HepG2 (cell line): ENCODE results near the gene EEFSEC. TPM values are rescaled to one million over a fixed set of nuclear protein-coding genes. Genes with fewer than 3 reads are reported as not detected.

Source experiments
- ATAC-seq: fragments of 200-7000 bp; cut with Tn5 transposase; 3 replicates; pipeline ENCODE4 v1.9.1; 2020; ENCODE audit warnings: mild to moderate bottlenecking, moderate library complexity
- BruUV-seq: library from RNA; stranded (reverse); fragments of 400-500 nt; replicated peaks from 2 replicates; lab custom pipeline; 2021; lab: Mats Ljungman, UMichigan
- CTCF ChIA-PET: fragments of 300-600 bp; formaldehyde crosslinking; extraction: SDS; loops from one replicate; lab custom pipeline; 2021; ENCODE audit warnings: low total read pairs, inconsistent platforms, low intra/inter-chr PET ratio; lab: Yijun Ruan, JAX
- POLR2A ChIA-PET: fragments of 350-600 bp; sonication (Branson Sonifier 250); formaldehyde crosslinking; loops from one replicate; lab custom pipeline; 2020; ENCODE audit warnings: antibody characterized with exemption, inconsistent platforms; lab: Yijun Ruan, JAX
- DNase-seq: peaks from one replicate; pipeline ENCODE4 v3.0.0-alpha.2; 2015; ENCODE audit warnings: low spot score
- FAIRE-seq: peaks from 3 replicates; lab custom pipeline; 2011; peaks lifted over from hg19 to GRCh38; lab: Jason Lieb, UNC
- H2AFZ ChIP-seq: one replicate; pipeline ENCODE4 v1.6.1; 2011; ENCODE audit warnings: low read length, inconsistent platforms
- H3K27ac ChIP-seq: fragments of 300-600 bp; 3 replicates; pipeline ENCODE4 v1.8.0; 2011; ENCODE audit warnings: mixed run types, mild to moderate bottlenecking, mixed read lengths, low read length, inconsistent platforms; ENCODE audit not compliant: insufficient read depth; ENCODE audit errors: extremely low read length
- H3K27me3 ChIP-seq, 2 experiments: fragments of 200-600 bp in 1 of 2; 2 replicates in 1 of 2; 3 replicates in 1 of 2; pipeline versions ENCODE4 v1.6.0 to v1.8.0; 2011; ENCODE audit warnings: low read length in 2 of 2, mild to moderate bottlenecking in 2 of 2, moderate library complexity in 2 of 2, inconsistent platforms in 1 of 2; ENCODE audit not compliant: insufficient read depth in 2 of 2, control insufficient read depth in 1 of 2
- H3K36me3 ChIP-seq, 2 experiments: fragments of 200-600 bp in 1 of 2; replicated peaks in 1 of 2; 2 replicates in 1 of 2; 3 replicates in 1 of 2; pipeline versions ENCODE4 v1.5.1 to v1.8.0; 2011; ENCODE audit warnings: low read length in 2 of 2, inconsistent platforms in 1 of 2; ENCODE audit not compliant: insufficient read depth in 2 of 2, control insufficient read depth in 1 of 2
- H3K4me1 ChIP-seq: 2 replicates; pipeline ENCODE4 v1.5.1; 2012; ENCODE audit warnings: low read length, inconsistent platforms; ENCODE audit not compliant: insufficient read depth
- H3K4me2 ChIP-seq: 2 replicates; pipeline ENCODE4 v1.6.0; 2011; ENCODE audit warnings: low read depth, low read length, inconsistent platforms
- H3K4me3 ChIP-seq, 3 experiments: fragments of 200-600 bp in 1 of 3; sonication (generic), shearing (Covaris generic) in 1 of 3; replicated peaks in 1 of 3; 2 replicates each; pipeline ENCODE4 v1.5.1; 2011 to 2016; ENCODE audit warnings: low read length in 3 of 3, inconsistent platforms in 2 of 3, low read depth in 2 of 3, mild to moderate bottlenecking in 2 of 3, control low read depth in 1 of 3, mixed read lengths in 1 of 3; ENCODE audit not compliant: insufficient read depth in 1 of 3
- H3K79me2 ChIP-seq: one replicate; pipeline ENCODE4 v1.6.1; 2011; ENCODE audit warnings: low read length, inconsistent platforms; ENCODE audit not compliant: insufficient read depth
- H3K9ac ChIP-seq: 2 replicates; pipeline ENCODE4 v1.6.0; 2011; ENCODE audit warnings: mild to moderate bottlenecking, low read depth, low read length, inconsistent platforms; ENCODE audit not compliant: insufficient read depth
- H3K9me3 ChIP-seq: 2 replicates; pipeline ENCODE4 v1.5.1; 2012; ENCODE audit warnings: mild to moderate bottlenecking, low read length
- H4K20me1 ChIP-seq: 2 replicates; pipeline ENCODE4 v1.6.0; 2011; ENCODE audit warnings: inconsistent platforms, mild to moderate bottlenecking, low read length, moderate library complexity; ENCODE audit not compliant: insufficient read depth
- ARNT2 ChIP-seq: sonication (generic); formaldehyde crosslinking; IDR thresholded peaks from 2 replicates; pipeline ENCODE4 v1.8.0; 2022; ENCODE audit warnings: mild to moderate bottlenecking, low read depth, missing genetic modification reagents, moderate library complexity
- ATM ChIP-seq: fragments of 450-650 bp; IDR thresholded peaks from 2 replicates; pipeline ENCODE4 v1.7.1; 2017; ENCODE audit warnings: mild to moderate bottlenecking, borderline replicate concordance
- KDM5A ChIP-seq: fragments of 200-600 bp; sonication (generic); IDR thresholded peaks from 2 replicates; pipeline ENCODE4 v1.7.0; 2018; ENCODE audit warnings: antibody characterized with exemption, mild to moderate bottlenecking, low read length, borderline replicate concordance
- NFRKB ChIP-seq: fragments of 450-650 bp; IDR thresholded peaks from 2 replicates; pipeline ENCODE4 v1.6.1; 2017
- POGZ ChIP-seq: sonication (generic); formaldehyde crosslinking; IDR thresholded peaks from 2 replicates; pipeline ENCODE4 v1.4.0; 2020; ENCODE audit warnings: mild to moderate bottlenecking, missing genetic modification reagents
- RBAK ChIP-seq: sonication (generic); formaldehyde crosslinking; IDR thresholded peaks from 2 replicates; pipeline ENCODE4 v1.5.1; 2020; ENCODE audit warnings: mild to moderate bottlenecking, missing genetic modification reagents
- TBX2 ChIP-seq: sonication (generic); formaldehyde crosslinking; IDR thresholded peaks from 2 replicates; pipeline ENCODE4 v1.5.0; 2020; ENCODE audit warnings: missing genetic modification reagents, mild to moderate bottlenecking, borderline replicate concordance
- TGIF2 ChIP-seq: IDR thresholded peaks from 2 replicates; pipeline ENCODE4 v1.6.1; 2016; ENCODE audit warnings: control low read depth, missing compliant biosample characterization
- ZNF264 ChIP-seq: sonication (generic); formaldehyde crosslinking; IDR thresholded peaks from 2 replicates; pipeline ENCODE4 v1.4.0; 2020; ENCODE audit warnings: missing genetic modification reagents
- ZNF510 ChIP-seq: sonication (generic); formaldehyde crosslinking; IDR thresholded peaks from 2 replicates; pipeline ENCODE4 v1.4.0; 2020; ENCODE audit warnings: low read depth, mild to moderate bottlenecking, missing genetic modification reagents
- ZNF570 ChIP-seq: sonication (generic); formaldehyde crosslinking; IDR thresholded peaks from 2 replicates; pipeline ENCODE4 v1.4.0; 2020; ENCODE audit warnings: mild to moderate bottlenecking, missing genetic modification reagents, borderline replicate concordance
- ZNF577 ChIP-seq: sonication (generic); formaldehyde crosslinking; IDR thresholded peaks from 2 replicates; pipeline ENCODE4 v1.4.0; 2020; ENCODE audit warnings: mild to moderate bottlenecking, low read depth, missing genetic modification reagents, borderline replicate concordance
- ZNF776 ChIP-seq: sonication (generic); formaldehyde crosslinking; IDR thresholded peaks from 2 replicates; pipeline ENCODE4 v1.4.0; 2020; ENCODE audit warnings: mild to moderate bottlenecking, missing genetic modification reagents
- ZSCAN22 ChIP-seq: sonication (generic); formaldehyde crosslinking; IDR thresholded peaks from 2 replicates; pipeline ENCODE4 v1.4.0; 2020; ENCODE audit warnings: mild to moderate bottlenecking, missing genetic modification reagents
- WGBS: methylation state at CpG from one replicate; pipeline ENCODE4 v1.1.6; 2017; ENCODE audit warnings: low lambda C conversion rate; 5-methylcytosine and 5-hydroxymethylcytosine counted together
- in situ Hi-C: cut with HindIII; loops from 2 replicates; pipeline ENCODE4 v1.10.0; 2017; ENCODE audit warnings: low pct_unique_long_range_greater_than_20kb; ENCODE audit not compliant: extremely low pct_ligation_motif_present
- intact Hi-C: fragments of 100-400 bp; cut with micrococcal nuclease; formaldehyde crosslinking; loops from one replicate; pipeline ENCODE4 v1.10.0; 2022; ENCODE audit not compliant: unreplicated experiment
- polyA plus RNA-seq, 8 experiments: library from polyadenylated mRNA; depleted of rRNA in 3 of 8; stranded (reverse) in 7 of 8; unstranded in 1 of 8; fragments of >200 nt; fragmentation: Illumina TruSeq in 4 of 8; extraction: Trizol in 4 of 8; gene quantifications; 2 replicates each; pipeline versions ENCODE4 v1.2.1 to v1.2.3, GENCODE V29; 2011 to 2016; ENCODE audit warnings: low read depth in 4 of 8, missing spikeins in 1 of 8, mixed read lengths in 1 of 8; ENCODE audit not compliant: insufficient read depth in 1 of 8
- total RNA-seq, 5 experiments: library from RNA; depleted of rRNA; stranded (reverse); fragments of >200 nt; fragmentation: Illumina TruSeq; extraction: Trizol; gene quantifications; 2 replicates each; pipeline ENCODE4 v1.2.3, GENCODE V29; 2016; ENCODE audit warnings: low read depth in 1 of 5
- TF ChIP-seq, protein P1 (sequence below): sonication (generic); formaldehyde crosslinking; conservative IDR thresholded peaks from 2 replicates; pipeline ENCODE4 v1.8.0; 2022; ENCODE audit warnings: missing genetic modification reagents
- TF ChIP-seq, protein P2 (sequence below): sonication (generic); formaldehyde crosslinking; IDR thresholded peaks from 2 replicates; pipeline ENCODE4 v1.5.0; 2020; ENCODE audit warnings: missing genetic modification reagents, mild to moderate bottlenecking, borderline replicate concordance

The EEFSEC gene
- total and polyA plus RNA-seq, 2 of the 13 experiments (the other 11 are each of a cell fraction or from before 2014, with no cell fraction given) = 6.4 to 24.2 TPM

DNA sequence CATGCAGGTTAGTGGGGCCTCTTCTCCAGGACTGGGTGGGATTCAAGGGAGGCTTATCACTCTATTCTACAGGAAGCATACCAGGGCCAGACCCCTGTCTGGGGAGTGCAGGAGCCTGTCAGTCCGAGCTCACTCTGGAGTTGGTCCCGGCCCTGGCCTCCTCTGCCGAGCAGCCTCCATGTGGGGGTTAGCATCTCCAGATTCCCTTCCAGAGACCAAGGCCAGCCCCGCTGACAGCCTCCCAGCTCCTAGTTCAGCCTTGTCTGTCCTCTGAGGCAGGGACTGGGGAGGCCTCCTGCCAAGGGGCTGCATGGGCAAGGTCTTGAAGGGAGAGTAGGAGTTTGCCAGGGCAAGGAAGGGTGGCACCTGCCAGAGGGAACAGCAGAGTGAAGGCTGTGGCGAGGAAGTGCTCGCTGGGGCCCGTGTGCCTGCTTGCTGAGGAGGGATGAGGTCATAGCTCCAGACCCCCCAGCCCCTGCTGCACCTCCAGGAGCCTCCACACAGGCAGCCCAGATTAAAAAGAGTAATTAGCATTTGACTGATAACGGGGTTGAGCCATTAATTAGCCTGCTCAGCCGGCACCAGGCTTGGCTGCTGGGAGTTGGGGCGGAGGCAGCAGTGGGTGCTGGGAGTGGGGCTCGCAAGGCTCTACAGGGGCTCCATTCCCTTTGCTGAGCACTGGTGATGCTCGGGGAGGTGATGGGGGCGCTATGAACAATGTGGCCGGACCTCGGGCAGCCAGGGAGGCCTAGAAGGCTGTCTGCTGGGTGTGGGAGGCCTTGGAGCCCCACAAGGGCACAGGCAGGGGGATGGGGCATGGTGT is 259.1 kb downstream of the EEFSEC start:
- Histone ChIP-seq H3K36me3 (0 out of 5 replicates have a peak, but pooled peaks cover 0 to 6% of the 10 kb centered on the region in 2 experiments), H3K79me2 (no peaks in the 10 kb centered on the region), H2AFZ (no peak overlapping the region), H3K4me1 (peaks cover 25% of the 10 kb centered on the region), H3K9me3 (no peaks in the 10 kb centered on the region), H3K9ac (no peak overlapping the region), H3K4me3 (no peak overlapping the region), H3K4me2 (no peak overlapping the region), H3K27me3 (no peaks in the 10 kb centered on the region), H4K20me1 (0 out of 2 replicates have a peak, but pooled peaks cover 4% of the 10 kb centered on the region), H3K27ac (no peak overlapping the region)
- TF ChIP-seq ATM (no peak), NFRKB (no peak), TGIF2 (CRISPR knock-in tag) (no peak), RBAK (CRISPR knock-in tag) (no peak), ZNF776 (0 out of 2 replicates have a peak, but pooled peaks have one; percentile 31)
- TF ChIP-seq, protein P1, sequence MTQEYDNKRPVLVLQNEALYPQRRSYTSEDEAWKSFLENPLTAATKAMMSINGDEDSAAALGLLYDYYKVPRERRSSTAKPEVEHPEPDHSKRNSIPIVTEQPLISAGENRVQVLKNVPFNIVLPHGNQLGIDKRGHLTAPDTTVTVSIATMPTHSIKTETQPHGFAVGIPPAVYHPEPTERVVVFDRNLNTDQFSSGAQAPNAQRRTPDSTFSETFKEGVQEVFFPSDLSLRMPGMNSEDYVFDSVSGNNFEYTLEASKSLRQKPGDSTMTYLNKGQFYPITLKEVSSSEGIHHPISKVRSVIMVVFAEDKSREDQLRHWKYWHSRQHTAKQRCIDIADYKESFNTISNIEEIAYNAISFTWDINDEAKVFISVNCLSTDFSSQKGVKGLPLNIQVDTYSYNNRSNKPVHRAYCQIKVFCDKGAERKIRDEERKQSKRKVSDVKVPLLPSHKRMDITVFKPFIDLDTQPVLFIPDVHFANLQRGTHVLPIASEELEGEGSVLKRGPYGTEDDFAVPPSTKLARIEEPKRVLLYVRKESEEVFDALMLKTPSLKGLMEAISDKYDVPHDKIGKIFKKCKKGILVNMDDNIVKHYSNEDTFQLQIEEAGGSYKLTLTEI (CRISPR knock-in tag) = no peak
- FAIRE-seq (no peak), DNase-seq (no peak), ATAC-seq (no peak)
- in situ Hi-C loops = no loop called here
- ChIA-PET POLR2A (no interaction called here), CTCF (no interaction called here)
- BruUV-seq = no TSS peak
- 72% methylated on average over 6 of the region's 15 CpGs for WGBS
- intact Hi-C loops = no loop called here

DNA sequence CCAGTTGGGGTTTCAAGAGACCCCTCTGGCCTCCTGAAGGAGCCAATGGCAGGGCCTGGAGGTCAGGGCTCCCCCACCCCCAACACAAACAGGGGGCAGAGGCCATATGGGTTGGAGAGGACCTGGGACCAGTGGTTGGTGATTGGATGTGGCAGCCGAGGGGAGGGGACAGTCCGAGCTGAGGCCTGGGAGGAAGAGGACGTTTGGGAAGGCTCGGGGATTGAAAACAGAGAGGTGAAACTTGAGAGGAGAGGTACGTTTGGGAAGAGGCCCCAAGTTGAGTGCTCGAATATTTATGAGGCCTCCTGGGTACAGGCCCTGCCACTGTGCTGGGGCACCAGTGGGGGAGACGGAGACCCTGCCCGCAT is 259.7 kb downstream of the EEFSEC start:
- DNase-seq (no peak), FAIRE-seq (no peak), ATAC-seq (no peak)
- no peak overlapping the region for H2AFZ ChIP-seq
- POLR2A ChIA-PET = no interaction called here
- in situ Hi-C loops (no loop called here), intact Hi-C loops (no loop called here)
- no peak overlapping the region for H3K4me2 ChIP-seq
- 0 out of 5 replicates have a peak, but pooled peaks cover 0 to 6% of the 10 kb centered on the region in 2 experiments for H3K36me3 ChIP-seq
- no peak overlapping the region for H3K27ac ChIP-seq
- no peak overlapping the region for H3K9ac ChIP-seq
- H4K20me1 ChIP-seq = 0 out of 2 replicates have a peak, but pooled peaks cover 4% of the 10 kb centered on the region
- no peaks in the 10 kb centered on the region for H3K27me3 ChIP-seq
- CTCF ChIA-PET = no interaction called here
- no peaks in the 10 kb centered on the region for H3K9me3 ChIP-seq
- no peaks in the 10 kb centered on the region for H3K79me2 ChIP-seq
- whole genome bisulfite sequencing = 60% methylated on average over 6 of the region's 8 CpGs
- no peak overlapping the region for H3K4me3 ChIP-seq
- H3K4me1 ChIP-seq = peaks cover 25% of the 10 kb centered on the region
- no TSS peak for BruUV-seq
- no peak for TF ChIP-seq KDM5A
- no peak for TF ChIP-seq ARNT2
- TF ChIP-seq, protein P2, sequence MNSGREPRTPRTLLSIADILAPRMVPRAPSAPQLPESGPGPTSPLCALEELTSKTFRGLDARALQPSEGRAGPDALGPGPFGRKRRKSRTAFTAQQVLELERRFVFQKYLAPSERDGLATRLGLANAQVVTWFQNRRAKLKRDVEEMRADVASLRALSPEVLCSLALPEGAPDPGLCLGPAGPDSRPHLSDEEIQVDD = no peak
- no peak for TF ChIP-seq ZNF264
- no peak for TF ChIP-seq ZNF510 (CRISPR knock-in tag)
- TF ChIP-seq POGZ (CRISPR knock-in tag) = no peak
- no peak for TF ChIP-seq ZNF570
- TF ChIP-seq ZNF577 (CRISPR knock-in tag) = no peak
- no peak for TF ChIP-seq TBX2 (CRISPR knock-in tag)
- TF ChIP-seq ZSCAN22 (CRISPR knock-in tag) = no peak
